Measurements from ENCODE around the gene KRTAP9-3.
"Not testable (repeated sequence)": the region's sequence is repeated elsewhere in the genome, so short reads cannot be mapped to it uniquely, and the experiment has no call there.

KRTAP9-3 gene

GRCh38 chr17:41232399-41233105, at the start of gene KRTAP9-3:
KRTAP9-3 (plus strand) TSS chr17:41232449; CDS start chr17:41232502, 53 bp downstream.
- DNase-seq (ENCODE audit: low spot score) = not testable (repeated sequence)

- DNase-seq (ENCODE audit: low spot score) = no peak
These were observed 47.7 kb upstream of the KRTAP9-3 start, which contains the start of gene KRTAP4-1 for GRCh38 chr17:41184480-41184961. KRTAP4-1 (minus strand) TSS chr17:41184911; CDS start chr17:41184854, 57 bp downstream.

- DNase-seq (ENCODE audit: low spot score) = no peak
These were observed 47.2 kb upstream of the KRTAP9-3 start for GRCh38 chr17:41185001-41185400.

GRCh38 chr17:41186872-41187271, 45.4 kb upstream of the KRTAP9-3 start:
- DNase-seq (ENCODE audit: low spot score) = no peak

GRCh38 chr17:41189837-41190318, 42.4 kb upstream of the KRTAP9-3 start, which contains the start of gene KRTAP9-1:
KRTAP9-1 (plus strand) TSS chr17:41189887; CDS start chr17:41189887, 0 bp downstream.
- not testable (repeated sequence) for DNase-seq (ENCODE audit: low spot score)

- DNase-seq (ENCODE audit: low spot score) = no peak
These were observed 41.9 kb upstream of the KRTAP9-3 start for GRCh38 chr17:41190328-41190727.

- DNase-seq (ENCODE audit: low spot score) = no peak
These were observed 36.2 kb upstream of the KRTAP9-3 start for GRCh38 chr17:41196068-41196467.

GRCh38 chr17:41199421-41200078, 32.7 kb upstream of the KRTAP9-3 start:
- no peak for DNase-seq (ENCODE audit: low spot score)

- DNase-seq (ENCODE audit: low spot score) = no peak
These were observed 20.3 kb upstream of the KRTAP9-3 start for GRCh38 chr17:41211845-41212466.

GRCh38 chr17:41212524-41213169, 19.6 kb upstream of the KRTAP9-3 start:
- no peak for DNase-seq (ENCODE audit: low spot score)

GRCh38 chr17:41215681-41216080, 16.6 kb upstream of the KRTAP9-3 start:
- no peak for DNase-seq (ENCODE audit: low spot score)

- peak; percentile 57 for DNase-seq (ENCODE audit: low spot score)
These were observed 8.4 kb upstream of the KRTAP9-3 start for GRCh38 chr17:41223821-41224220.

- peak; percentile 41 for DNase-seq (ENCODE audit: low spot score)
These were observed 6.2 kb upstream of the KRTAP9-3 start for GRCh38 chr17:41226051-41226450.

- DNase-seq (ENCODE audit: low spot score) = not testable (repeated sequence)
These were observed 5.6 kb upstream of the KRTAP9-3 start, which contains the start of gene KRTAP9-2 for GRCh38 chr17:41226598-41227095. KRTAP9-2 (plus strand) TSS chr17:41226648; CDS start chr17:41226655, 7 bp downstream.

- no peak for DNase-seq (ENCODE audit: low spot score)
These were observed 2.2 kb upstream of the KRTAP9-3 start for GRCh38 chr17:41230094-41230493.

GRCh38 chr17:41231731-41232130, 518 bp upstream of the KRTAP9-3 start:
- DNase-seq (ENCODE audit: low spot score) = no peak

- not testable (repeated sequence) for DNase-seq (ENCODE audit: low spot score)
These were observed 4.9 kb downstream of the KRTAP9-3 start for GRCh38 chr17:41237116-41237515.

GRCh38 chr17:41237949-41238437, 5.7 kb downstream of the KRTAP9-3 start, which contains the start of gene KRTAP9-8:
KRTAP9-8 (plus strand) TSS chr17:41237999; CDS start chr17:41238052, 53 bp downstream.
- not testable (repeated sequence) for DNase-seq (ENCODE audit: low spot score)

GRCh38 chr17:41246995-41247787, 14.9 kb downstream of the KRTAP9-3 start:
- not testable (repeated sequence) for DNase-seq (ENCODE audit: low spot score)

- DNase-seq (ENCODE audit: low spot score) = not testable (repeated sequence)
These were observed 17.5 kb downstream of the KRTAP9-3 start, which contains the start of gene KRTAP9-4 for GRCh38 chr17:41249637-41250240. KRTAP9-4 (plus strand) TSS chr17:41249687; CDS start chr17:41249721, 34 bp downstream.
